ENCODE data around the gene ULK3. TPM values are rescaled to one million over a fixed set of nuclear protein-coding genes. Genes with fewer than 3 reads are reported as not detected.

ULK3 gene
- total RNA-seq, 1 donor from 2014 or later: 46.5 TPM

DNA sequence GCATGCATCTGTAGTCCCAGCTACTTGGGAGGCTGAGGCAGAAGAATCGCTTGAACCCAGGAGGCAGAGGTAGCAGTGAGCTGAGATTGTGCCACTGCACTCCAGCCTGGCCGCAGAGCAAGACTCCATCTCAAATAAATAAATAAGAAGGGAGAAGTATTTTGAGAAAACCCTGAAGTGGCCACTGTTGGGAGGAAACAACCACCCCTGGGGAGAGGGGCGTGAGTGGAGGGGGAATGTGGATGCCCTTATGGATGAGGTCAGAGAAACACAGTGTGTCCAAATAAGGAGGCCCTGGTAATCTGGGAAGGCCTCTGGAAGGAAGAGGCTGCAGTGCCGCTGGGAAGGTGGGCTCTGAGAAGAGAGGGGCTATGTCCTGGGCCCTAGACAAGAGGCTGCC lies 20.7 kb downstream of the ULK3 start:
- Mint-ChIP-seq H3K36me3 (ENCODE audit: unreplicated experiment) (no peaks in the 10 kb centered on the region), H3K4me3 (ENCODE audit: unreplicated experiment) (no peak overlapping the region), H3K4me1 (ENCODE audit: low read depth, unreplicated experiment) (peaks cover 47% of the 10 kb centered on the region), H3K27me3 (ENCODE audit: unreplicated experiment) (peaks cover 5% of the 10 kb centered on the region), H3K27ac (ENCODE audit: unreplicated experiment) (no peak overlapping the region), H3K9me3 (ENCODE audit: unreplicated experiment) (peaks cover 4% of the 10 kb centered on the region)
- TF ChIP-seq CTCF (IDR thresholded peaks at IDR 0.05; ENCODE audit: partially characterized antibody, unreplicated experiment): no peak
- no peak for DNase-seq

DNA sequence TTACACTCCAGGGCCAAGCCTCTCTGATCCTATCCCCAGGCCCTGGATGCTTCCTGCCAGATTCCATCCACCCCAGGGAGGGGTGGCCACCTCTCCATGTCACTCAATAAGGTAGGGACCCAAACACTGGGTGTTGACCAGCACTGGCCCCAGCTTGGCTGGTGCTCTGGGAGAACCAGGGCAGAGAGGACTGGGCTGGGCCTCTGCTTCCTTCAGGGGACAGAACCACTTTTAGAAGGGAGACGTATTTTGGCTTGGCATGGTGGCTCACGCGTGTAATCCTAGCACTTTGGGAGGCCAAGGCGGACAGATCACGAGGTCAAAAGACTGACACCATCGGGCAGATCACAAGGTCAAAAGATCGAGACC lies 21.2 kb downstream of the ULK3 start:
- Mint-ChIP-seq H3K27me3 (ENCODE audit: unreplicated experiment) (peaks cover 9% of the 10 kb centered on the region), H3K9me3 (ENCODE audit: unreplicated experiment) (peaks cover 5% of the 10 kb centered on the region)
- no peak for DNase-seq

DNA sequence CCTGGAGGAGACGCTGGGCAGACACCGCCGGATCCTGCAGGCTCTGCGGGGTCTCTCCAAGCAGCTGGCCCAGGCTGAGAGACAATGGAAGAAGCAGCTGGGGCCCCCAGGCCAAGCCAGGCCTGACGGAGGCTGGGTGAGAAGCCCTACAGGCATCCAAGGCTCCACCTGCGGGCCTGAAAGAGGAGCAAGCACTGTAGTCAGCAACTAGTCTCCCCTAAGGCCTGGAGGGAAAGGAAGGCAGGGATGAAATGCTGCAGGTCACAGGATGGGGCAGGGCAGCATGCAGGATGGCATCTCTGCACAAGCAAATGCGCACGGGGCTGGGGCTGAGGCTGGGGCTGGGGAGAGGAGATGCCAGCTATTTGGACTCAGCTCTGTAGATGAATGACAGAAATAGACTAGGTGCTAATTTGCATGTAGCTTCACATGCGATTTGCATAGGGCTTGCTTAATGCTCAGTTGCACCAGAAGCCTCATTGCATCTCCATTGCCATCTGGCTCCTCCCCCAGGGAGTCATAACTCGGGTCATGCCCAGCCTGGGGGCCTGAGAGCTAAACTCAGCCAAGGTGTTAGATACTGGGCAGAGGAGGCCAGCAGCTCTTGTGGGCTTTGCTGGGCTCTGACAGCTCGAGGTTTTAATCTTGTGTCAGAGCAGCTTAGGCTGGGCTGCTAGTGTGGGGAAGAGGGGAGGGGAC lies 21.7 kb downstream of the ULK3 start:
- Mint-ChIP-seq H3K9me3 (ENCODE audit: unreplicated experiment) (peaks cover 5% of the 10 kb centered on the region), H3K4me1 (ENCODE audit: low read depth, unreplicated experiment) (peaks cover 51% of the 10 kb centered on the region), H3K27me3 (ENCODE audit: unreplicated experiment) (peaks cover 10% of the 10 kb centered on the region), H3K27ac (ENCODE audit: unreplicated experiment) (peak overlapping the region; percentile 83), H3K4me3 (ENCODE audit: unreplicated experiment) (peak overlapping the region; percentile 46), H3K36me3 (ENCODE audit: unreplicated experiment) (no peaks in the 10 kb centered on the region)
- TF ChIP-seq CTCF (IDR thresholded peaks at IDR 0.05; ENCODE audit: partially characterized antibody, unreplicated experiment): no peak
- peak; percentile 60 for DNase-seq

More for the DNA sequence above, 21.2 kb downstream of the ULK3 start:
- no peaks in the 10 kb centered on the region for H3K36me3 Mint-ChIP-seq (ENCODE audit: unreplicated experiment)
- peaks cover 51% of the 10 kb centered on the region for H3K4me1 Mint-ChIP-seq (ENCODE audit: low read depth, unreplicated experiment)
- no peak overlapping the region for H3K27ac Mint-ChIP-seq (ENCODE audit: unreplicated experiment)
- peak overlapping the region; percentile 46 for H3K4me3 Mint-ChIP-seq (ENCODE audit: unreplicated experiment)
- TF ChIP-seq CTCF (IDR thresholded peaks at IDR 0.05; ENCODE audit: partially characterized antibody, unreplicated experiment): no peak

- no peak for TF ChIP-seq CTCF (IDR thresholded peaks at IDR 0.05; ENCODE audit: partially characterized antibody, unreplicated experiment)
- Mint-ChIP-seq H3K27ac (ENCODE audit: unreplicated experiment) (no peak overlapping the region), H3K4me3 (ENCODE audit: unreplicated experiment) (peak overlapping the region; percentile 63)
These were observed 22.9 kb downstream of the ULK3 start for GRCh38 chr15:74820056-74820455.

DNA sequence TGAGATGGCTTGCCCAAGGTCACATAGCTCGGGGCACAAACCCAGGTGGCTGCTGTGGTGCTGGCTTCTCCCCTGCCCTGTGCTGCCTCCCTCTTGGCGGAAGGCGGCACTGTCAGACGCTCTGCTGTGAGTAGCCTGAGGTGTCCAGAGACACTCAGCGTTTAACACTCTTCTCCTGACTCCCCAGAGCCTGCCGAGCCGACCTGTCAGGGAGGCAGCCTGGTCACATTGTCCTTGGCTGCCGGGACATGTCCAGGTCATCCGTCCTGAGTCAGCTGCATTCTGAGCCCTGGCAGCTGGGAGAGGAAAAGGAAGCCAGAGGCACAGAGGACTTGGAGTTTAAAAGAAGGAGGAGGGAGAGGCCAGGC lies 25.6 kb downstream of the ULK3 start:
- Mint-ChIP-seq H3K27me3 (ENCODE audit: unreplicated experiment) (peaks cover 8% of the 10 kb centered on the region), H3K9me3 (ENCODE audit: unreplicated experiment) (peaks cover 1% of the 10 kb centered on the region), H3K36me3 (ENCODE audit: unreplicated experiment) (no peaks in the 10 kb centered on the region), H3K27ac (ENCODE audit: unreplicated experiment) (peak overlapping the region; percentile 33), H3K4me3 (ENCODE audit: unreplicated experiment) (no peak overlapping the region), H3K4me1 (ENCODE audit: low read depth, unreplicated experiment) (peaks cover 23% of the 10 kb centered on the region)
- no peak for TF ChIP-seq CTCF (IDR thresholded peaks at IDR 0.05; ENCODE audit: partially characterized antibody, unreplicated experiment)
- DNase-seq: peak; percentile 41

More at GRCh38 chr15:74820056-74820455, 22.9 kb downstream of the ULK3 start:
- no peaks in the 10 kb centered on the region for H3K36me3 Mint-ChIP-seq (ENCODE audit: unreplicated experiment)
- peaks cover 45% of the 10 kb centered on the region for H3K4me1 Mint-ChIP-seq (ENCODE audit: low read depth, unreplicated experiment)
- peaks cover 8% of the 10 kb centered on the region for H3K27me3 Mint-ChIP-seq (ENCODE audit: unreplicated experiment)
- DNase-seq: no peak
- peaks cover 4% of the 10 kb centered on the region for H3K9me3 Mint-ChIP-seq (ENCODE audit: unreplicated experiment)
